SW480 (cell line): Measurements from ENCODE around the gene TDRD10.

ENCODE experiments used
- DNase-seq: peaks from one replicate; pipeline ENCODE4 v3.0.0-alpha.2; 2016; ENCODE audit warnings: low spot score

Gene TDRD10

GRCh38 chr1:154553056-154554030 is 51.3 kb downstream of the TDRD10 start:
- no peak for DNase-seq

GRCh38 chr1:154556422-154556821 is 54.4 kb downstream of the TDRD10 start:
- peak; percentile 14 for DNase-seq

GRCh38 chr1:154557248-154557938 is 55.4 kb downstream of the TDRD10 start:
- DNase-seq = no peak

- no peak for DNase-seq
Measured at GRCh38 chr1:154557939-154558719, 56.1 kb downstream of the TDRD10 start, which contains the start of gene UBE2Q1. Gene UBE2Q1 (minus strand): TSS chr1:154558662. CDS start chr1:154558553, 109 bp downstream.

DNA sequence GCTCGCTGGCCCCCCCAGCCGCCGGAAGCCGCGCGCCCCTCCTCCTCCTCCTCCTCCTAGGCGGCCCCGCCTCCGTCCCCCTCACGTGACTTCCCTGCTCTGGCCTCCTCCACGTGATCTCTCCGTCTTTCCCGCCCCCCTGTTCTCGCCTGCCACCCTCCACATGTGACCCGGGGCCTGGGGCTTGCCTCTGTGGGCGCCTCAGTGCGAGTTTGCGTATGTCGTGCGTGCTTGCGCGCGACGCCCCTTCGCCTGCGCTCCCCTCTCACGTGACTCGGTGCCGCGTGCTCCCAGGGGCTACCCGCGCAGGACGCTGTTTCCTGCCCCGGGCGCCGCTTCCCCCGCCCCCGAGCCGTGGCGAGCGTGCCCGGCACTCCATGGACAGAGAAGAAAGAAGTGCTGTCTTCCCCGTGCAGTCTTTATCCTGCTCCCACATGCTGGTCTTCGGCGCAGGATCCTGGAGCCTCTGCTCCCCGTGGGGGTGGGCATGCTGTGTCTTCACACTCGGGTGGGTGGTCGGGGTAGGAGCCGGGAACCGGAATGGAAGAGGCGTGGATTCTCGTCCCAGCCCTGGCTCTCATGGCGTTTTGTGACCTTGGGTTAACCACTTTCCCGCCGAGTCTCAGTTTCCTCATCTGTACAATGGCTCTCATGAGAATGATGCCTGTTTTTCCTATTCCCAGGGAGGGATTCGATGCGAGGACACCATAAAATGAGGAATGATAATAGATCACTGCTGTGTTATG is 56.9 kb downstream of the TDRD10 start:
- peak; percentile 98 for DNase-seq

GRCh38 chr1:154559466-154560044 is 57.5 kb downstream of the TDRD10 start:
- peak; percentile 90 for DNase-seq

DNA sequence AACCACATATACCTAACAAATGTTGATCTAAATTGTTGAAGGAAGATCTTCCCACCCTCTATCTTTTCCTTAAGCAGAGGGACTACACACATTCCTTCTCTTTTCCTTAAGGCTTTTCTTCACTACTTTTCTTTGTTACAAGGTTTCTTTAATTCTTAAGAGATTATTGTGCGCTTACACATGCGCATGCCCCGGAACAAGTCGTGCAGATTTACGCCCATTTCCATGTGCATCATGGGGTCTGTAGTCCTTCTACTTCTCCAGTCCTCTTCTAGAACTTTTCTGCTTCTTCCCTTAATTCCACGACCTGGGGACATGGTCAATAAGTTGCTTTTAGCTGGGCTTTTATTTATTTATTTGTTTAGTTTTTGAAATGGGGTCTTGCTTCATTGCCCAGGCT is 63.9 kb downstream of the TDRD10 start:
- DNase-seq = no peak

GRCh38 chr1:154567386-154568156 is 65.6 kb downstream of the TDRD10 start, which contains the start of gene CHRNB2:
Gene CHRNB2 (plus strand): TSS chr1:154567778. CDS start chr1:154568045, 267 bp downstream.
- DNase-seq = peak; percentile 64

DNA sequence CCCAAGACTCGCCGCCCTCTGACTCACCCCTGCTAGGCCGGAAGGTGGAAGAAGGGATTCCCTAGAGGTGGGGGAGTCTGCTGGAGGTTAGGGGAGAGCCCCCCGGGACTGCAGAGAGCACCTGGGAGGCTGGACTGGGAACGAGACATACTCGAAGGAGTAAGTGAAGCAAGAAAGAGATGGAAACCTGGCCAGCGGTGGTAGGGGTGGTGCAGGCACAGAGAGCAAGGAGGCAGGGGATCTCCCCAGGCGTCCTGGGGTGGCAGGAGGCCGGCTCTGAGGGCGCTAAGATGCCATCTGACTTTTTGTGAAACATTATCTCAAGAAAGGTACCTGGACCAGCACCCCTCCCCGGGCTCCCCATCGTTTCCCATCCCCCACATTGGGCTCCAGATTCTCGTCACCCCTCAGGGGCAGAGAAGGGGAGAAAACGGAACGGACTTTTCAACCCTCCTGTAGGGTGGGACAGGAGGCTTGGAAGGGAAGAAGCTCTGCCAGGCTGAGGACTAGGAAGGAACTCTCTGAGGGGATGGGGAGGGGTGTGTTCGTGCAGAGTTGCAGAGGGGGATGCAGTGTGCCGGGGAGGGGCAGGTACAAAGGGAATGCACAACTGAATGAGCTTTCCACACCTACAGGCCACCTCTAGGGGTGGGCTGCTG is 66.3 kb downstream of the TDRD10 start:
- DNase-seq = no peak

DNA sequence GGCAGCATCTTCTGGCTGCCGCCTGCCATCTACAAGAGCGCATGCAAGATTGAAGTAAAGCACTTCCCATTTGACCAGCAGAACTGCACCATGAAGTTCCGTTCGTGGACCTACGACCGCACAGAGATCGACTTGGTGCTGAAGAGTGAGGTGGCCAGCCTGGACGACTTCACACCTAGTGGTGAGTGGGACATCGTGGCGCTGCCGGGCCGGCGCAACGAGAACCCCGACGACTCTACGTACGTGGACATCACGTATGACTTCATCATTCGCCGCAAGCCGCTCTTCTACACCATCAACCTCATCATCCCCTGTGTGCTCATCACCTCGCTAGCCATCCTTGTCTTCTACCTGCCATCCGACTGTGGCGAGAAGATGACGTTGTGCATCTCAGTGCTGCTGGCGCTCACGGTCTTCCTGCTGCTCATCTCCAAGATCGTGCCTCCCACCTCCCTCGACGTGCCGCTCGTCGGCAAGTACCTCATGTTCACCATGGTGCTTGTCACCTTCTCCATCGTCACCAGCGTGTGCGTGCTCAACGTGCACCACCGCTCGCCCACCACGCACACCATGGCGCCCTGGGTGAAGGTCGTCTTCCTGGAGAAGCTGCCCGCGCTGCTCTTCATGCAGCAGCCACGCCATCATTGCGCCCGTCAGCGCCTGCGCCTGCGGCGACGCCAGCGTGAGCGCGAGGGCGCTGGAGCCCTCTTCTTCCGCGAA is 69.4 kb downstream of the TDRD10 start:
- no peak for DNase-seq

DNA sequence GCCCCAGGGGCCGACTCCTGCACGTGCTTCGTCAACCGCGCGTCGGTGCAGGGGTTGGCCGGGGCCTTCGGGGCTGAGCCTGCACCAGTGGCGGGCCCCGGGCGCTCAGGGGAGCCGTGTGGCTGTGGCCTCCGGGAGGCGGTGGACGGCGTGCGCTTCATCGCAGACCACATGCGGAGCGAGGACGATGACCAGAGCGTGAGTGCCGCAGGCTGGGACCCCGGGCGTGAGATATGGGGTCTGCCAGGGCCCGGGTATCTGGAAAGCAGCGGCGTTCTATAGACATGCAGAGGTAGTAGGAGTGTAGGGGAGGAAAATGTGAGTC is 69.9 kb downstream of the TDRD10 start:
- no peak for DNase-seq

GRCh38 chr1:154572468-154573167 is 70.6 kb downstream of the TDRD10 start:
- DNase-seq = no peak

DNA sequence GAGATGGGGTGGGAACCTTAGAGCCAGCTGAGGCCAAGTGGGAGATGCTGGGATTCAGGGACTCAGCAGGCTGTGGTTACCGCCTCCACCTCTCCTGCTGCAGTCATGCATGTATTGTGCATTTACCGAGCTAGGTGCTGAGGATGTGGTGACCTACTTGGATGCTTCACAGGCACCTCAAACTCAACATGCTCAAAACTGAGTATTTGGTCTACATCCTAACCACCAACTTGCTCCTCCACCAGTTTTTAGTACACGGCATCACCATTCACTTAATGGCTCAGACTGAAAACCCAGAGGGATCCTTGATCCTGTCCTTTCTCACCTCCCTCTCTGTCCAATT is 71.1 kb downstream of the TDRD10 start:
- DNase-seq = no peak

DNA sequence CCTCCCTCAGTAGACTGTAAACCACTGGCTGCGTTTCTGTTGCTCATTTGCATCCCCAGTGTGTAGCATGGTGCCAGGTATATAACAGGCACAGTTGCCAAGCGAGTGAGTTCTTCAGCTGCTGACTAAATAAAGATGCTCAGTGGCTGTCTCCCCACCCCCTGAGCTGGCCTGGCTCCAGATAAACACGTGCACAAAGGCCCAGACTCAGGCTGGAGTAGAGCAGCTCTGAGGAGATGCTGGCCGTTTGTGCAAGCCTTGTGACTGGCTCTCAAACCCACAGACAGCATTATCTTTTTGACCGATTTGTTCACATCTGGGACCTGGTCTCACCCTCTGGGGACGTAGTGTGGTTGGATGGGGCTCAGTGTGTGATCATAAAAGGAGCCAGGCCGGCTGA is 72.7 kb downstream of the TDRD10 start:
- no peak for DNase-seq

DNA sequence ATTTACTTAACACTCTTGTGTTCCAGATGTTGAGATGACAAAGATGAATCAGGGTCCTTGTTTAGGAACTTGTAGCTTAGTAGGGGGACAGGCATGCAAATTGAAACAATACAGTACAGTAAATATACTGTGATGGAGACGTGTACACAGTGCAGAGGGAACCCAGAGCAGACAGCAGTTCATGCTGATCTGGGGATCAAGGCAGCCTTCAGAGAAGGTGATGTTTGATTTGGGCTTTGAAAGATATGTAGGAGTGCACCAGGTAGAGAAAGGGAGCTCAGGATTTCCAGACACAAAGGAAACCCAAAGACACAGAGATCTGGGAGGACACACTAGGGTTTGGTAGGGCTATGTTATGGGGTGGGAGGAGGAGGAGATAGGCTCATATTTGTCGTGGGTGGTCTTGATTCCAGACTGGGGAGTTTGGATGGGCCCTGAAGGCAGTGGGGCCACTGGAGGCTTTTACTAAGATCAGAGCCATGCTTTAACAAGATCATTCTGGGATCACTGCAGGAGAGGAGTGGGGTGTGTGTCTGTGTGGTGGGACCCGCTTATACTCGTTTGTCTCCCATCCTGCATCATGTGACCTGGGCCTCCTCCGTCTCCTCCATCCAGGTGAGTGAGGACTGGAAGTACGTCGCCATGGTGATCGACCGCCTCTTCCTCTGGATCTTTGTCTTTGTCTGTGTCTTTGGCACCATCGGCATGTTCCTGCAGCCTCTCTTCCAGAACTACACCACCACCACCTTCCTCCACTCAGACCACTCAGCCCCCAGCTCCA is 73.3 kb downstream of the TDRD10 start:
- DNase-seq = no peak

GRCh38 chr1:154575951-154576566 is 74.0 kb downstream of the TDRD10 start:
- DNase-seq = no peak

- DNase-seq = no peak
Measured at GRCh38 chr1:154577346-154578057, 75.5 kb downstream of the TDRD10 start.
